GM18907 (cell line): Measurements from ENCODE around the gene XPO4.
"Not testable (repeated sequence)": the region's sequence is repeated elsewhere in the genome, so short reads cannot be mapped to it uniquely, and the experiment has no call there.

ENCODE experiments used
- ATAC-seq: cut with Tn5 transposase; IDR thresholded peaks from one replicate; pipeline ENCODE4 v1.9.1; 2021; ENCODE audit warnings: mild to moderate bottlenecking, moderate library complexity; ENCODE audit not compliant: unreplicated experiment

The XPO4 gene

GRCh38 chr13:20891768-20892167 is 10.8 kb downstream of the XPO4 start:
- no peak for ATAC-seq

GRCh38 chr13:20891034-20891433 is 11.5 kb downstream of the XPO4 start:
- no peak for ATAC-seq

- ATAC-seq: not testable (repeated sequence)
Measured at GRCh38 chr13:20890540-20890939, 12.0 kb downstream of the XPO4 start.

GRCh38 chr13:20882206-20882605 is 20.3 kb downstream of the XPO4 start:
- ATAC-seq: no peak

- no peak for ATAC-seq
Measured at GRCh38 chr13:20877902-20878301, 24.6 kb downstream of the XPO4 start.

GRCh38 chr13:20876802-20877201 is 25.7 kb downstream of the XPO4 start:
- ATAC-seq: not testable (repeated sequence)

GRCh38 chr13:20874439-20874838 is 28.1 kb downstream of the XPO4 start:
- not testable (repeated sequence) for ATAC-seq

GRCh38 chr13:20873348-20873747 is 29.2 kb downstream of the XPO4 start:
- ATAC-seq: no peak

- no peak for ATAC-seq
Measured at GRCh38 chr13:20870829-20871228, 31.7 kb downstream of the XPO4 start.

GRCh38 chr13:20869540-20869939 is 33.0 kb downstream of the XPO4 start:
- no peak for ATAC-seq

- ATAC-seq: no peak
Measured at GRCh38 chr13:20867408-20867807, 35.1 kb downstream of the XPO4 start.

- ATAC-seq: not testable (repeated sequence)
Measured at GRCh38 chr13:20861666-20862065, 40.9 kb downstream of the XPO4 start.

GRCh38 chr13:20860844-20861243 is 41.7 kb downstream of the XPO4 start:
- no peak for ATAC-seq

- no peak for ATAC-seq
Measured at GRCh38 chr13:20856650-20857049, 45.9 kb downstream of the XPO4 start.

GRCh38 chr13:20851844-20852402 is 50.6 kb downstream of the XPO4 start:
- no peak for ATAC-seq

GRCh38 chr13:20848944-20849343 is 53.6 kb downstream of the XPO4 start:
- no peak for ATAC-seq

- ATAC-seq: no peak
Measured at GRCh38 chr13:20848203-20848602, 54.3 kb downstream of the XPO4 start.

GRCh38 chr13:20847296-20847695 is 55.2 kb downstream of the XPO4 start:
- no peak for ATAC-seq

GRCh38 chr13:20843166-20843565 is 59.4 kb downstream of the XPO4 start:
- ATAC-seq: no peak

GRCh38 chr13:20840568-20840967 is 62.0 kb downstream of the XPO4 start:
- ATAC-seq: no peak

GRCh38 chr13:20833900-20834679 is 68.5 kb downstream of the XPO4 start:
- ATAC-seq: no peak

GRCh38 chr13:20832861-20833260 is 69.7 kb downstream of the XPO4 start:
- ATAC-seq: no peak

- ATAC-seq: no peak
Measured at GRCh38 chr13:20831933-20832332, 70.6 kb downstream of the XPO4 start.
